Measurements from ENCODE around the gene BMP6.

GRCh38 chr6:7692453-7692784 is 33.5 kb upstream of the BMP6 start:
- no peak for TF ChIP-seq CTCF (IDR thresholded peaks at IDR 0.05)
- TF ChIP-seq POLR2A (IDR thresholded peaks at IDR 0.05): no peak

All from esophagus squamous epithelium (tissue), 4 donors.